HG02678 (cell line): Measurements from ENCODE around the gene SCAANT1.

Source experiments
- ATAC-seq: cut with Tn5 transposase; IDR thresholded peaks from one replicate; pipeline ENCODE4 v1.9.1; 2021; ENCODE audit warnings: mild to moderate bottlenecking, moderate library complexity; ENCODE audit not compliant: unreplicated experiment

SCAANT1 gene

DNA sequence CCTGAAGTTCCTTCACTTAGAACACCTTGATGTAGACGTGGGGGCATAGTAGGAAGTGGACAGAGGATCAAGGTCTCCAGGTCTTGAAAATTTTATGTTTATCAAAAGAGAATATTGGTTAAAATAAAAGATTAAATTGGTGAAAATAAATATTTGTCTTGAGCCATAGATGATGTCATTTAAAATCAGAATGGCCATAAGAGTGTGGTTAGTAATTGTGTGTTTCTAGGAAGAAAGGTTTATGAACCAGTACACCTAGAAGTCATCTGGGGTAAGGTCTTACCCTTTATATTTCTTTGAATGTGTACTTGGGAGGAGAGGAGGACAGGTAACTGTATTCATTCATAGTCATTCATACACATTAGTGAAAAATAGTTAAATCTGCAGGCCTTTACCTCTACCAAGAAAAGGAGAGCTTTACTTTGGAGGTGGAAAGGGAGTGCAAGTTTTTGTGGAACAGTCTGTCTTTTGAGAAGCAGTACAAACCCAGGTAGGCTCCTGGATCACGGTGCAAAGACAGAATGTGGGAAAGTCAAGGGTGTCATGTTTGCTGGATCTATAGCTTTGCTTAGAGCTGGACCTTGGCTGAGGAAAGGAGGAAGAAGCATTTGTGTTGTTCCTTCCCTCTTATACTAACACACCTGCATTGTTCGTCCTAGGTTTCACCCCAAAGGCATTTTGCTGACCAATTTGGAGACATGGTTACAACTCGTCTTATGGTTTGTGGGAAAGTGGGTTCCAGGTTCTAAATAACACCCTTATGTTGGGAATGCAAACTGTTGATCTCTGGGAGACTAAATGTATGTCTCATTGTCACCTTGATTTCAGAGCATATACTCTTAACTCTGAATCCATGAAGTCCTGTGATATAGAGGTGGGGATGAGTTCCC is 6.2 kb downstream of the SCAANT1 start:
- no peak for ATAC-seq

DNA sequence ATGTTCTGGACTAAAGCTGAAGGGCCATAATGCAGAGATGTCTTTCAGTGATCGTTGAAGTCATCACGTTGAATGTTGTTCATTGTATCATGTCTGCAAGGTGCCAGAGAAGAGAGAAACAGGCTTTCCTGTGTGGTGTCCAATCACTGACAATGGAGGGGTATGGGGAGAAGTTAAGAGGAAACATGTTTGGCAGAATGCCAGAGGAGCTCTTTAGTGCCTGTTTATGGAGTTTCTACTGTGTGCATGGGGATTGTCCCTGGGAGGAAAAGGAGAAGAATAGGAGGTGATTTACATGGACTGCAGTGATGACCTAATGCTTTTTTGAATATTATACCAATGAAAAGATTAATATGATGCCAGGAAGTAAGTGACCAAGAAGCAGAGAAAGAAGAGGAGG is 11.7 kb downstream of the SCAANT1 start:
- no peak for ATAC-seq

DNA sequence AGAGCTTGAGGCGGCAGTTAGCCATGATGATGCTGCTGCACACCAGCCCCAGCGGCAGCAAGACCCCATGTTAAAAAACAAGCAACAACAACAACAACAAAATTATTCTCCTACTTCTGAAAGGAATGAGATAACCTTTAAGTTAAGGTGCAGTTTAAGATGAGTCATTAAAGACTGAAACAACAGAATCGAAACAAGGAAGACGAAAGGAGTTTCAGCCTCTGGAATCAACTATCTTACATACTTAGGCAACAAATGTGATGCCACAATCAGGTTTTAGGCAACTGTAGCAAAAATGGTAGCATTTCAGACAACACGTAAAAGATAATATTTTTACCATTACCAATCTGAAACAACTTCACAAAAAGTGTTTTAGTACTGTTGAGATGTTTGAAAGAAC is 12.2 kb downstream of the SCAANT1 start:
- no peak for ATAC-seq

DNA sequence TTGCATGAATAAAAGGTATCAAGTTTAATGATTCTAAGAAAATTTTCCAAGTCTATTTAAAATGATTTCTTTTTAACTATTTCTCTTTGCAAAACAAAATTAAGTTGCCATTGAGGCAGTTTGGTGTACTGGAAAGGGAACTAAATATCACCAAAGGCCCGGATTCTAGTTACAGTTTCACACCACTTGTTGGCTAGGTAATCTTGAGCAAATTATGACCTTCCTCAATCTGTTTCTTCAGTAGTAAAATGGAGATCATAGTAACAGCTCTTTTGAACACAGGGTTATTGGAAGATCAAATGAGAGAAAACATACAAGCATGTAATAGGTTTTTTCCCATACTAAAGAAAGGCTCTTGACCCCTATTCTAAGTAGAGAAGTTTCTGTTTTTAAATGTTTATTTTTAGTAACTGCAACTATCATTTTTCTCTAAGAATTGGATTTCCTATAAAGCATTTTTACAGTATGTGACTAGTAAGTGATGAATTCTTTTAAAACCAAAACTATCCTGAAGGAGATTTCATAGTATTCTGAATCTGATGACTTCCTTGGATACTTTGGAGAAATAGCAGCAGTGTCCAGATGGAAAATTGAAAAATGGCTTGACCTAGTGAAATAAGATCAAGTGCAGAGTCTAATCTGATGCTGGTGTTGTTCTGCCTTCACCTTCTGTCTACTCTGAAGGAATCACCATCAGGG is 15.7 kb downstream of the SCAANT1 start:
- peak; percentile 75 for ATAC-seq

DNA sequence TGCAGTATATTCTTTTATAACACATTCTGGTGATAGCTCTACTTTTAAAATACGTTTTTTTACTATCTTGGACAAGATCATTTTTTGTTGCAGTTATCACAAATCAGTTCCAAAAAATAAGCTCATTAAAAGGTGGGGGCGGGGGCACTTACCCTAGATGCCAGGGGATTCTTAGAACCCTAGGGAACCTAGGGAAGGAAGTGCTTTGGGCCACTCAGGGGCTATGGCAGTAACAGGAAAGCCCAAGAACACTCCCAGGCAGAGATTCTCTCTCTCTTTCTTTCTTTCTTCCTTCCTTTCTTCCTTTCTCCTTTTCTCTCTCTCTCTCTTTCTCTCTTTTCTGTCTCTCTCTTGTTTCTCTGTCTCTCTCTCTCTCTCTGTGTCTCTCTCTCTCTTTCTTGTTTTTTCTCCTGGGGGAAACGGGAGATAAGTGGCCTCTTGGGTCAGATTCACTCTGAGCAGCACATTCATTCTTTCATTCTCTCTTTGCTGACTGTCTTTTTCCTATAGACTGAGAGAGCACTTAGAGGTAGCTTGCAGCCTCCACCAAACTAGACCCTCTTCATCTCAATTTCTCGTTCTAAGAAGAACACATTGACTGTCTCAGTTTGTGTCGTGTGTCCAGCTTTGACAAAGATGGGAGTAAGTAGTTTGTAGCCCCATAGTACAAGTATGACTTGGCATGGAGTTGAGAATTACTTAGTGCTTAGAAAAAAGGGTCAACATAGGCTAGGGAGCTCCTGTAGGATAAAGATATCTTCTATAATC is 16.6 kb downstream of the SCAANT1 start:
- no peak for ATAC-seq

DNA sequence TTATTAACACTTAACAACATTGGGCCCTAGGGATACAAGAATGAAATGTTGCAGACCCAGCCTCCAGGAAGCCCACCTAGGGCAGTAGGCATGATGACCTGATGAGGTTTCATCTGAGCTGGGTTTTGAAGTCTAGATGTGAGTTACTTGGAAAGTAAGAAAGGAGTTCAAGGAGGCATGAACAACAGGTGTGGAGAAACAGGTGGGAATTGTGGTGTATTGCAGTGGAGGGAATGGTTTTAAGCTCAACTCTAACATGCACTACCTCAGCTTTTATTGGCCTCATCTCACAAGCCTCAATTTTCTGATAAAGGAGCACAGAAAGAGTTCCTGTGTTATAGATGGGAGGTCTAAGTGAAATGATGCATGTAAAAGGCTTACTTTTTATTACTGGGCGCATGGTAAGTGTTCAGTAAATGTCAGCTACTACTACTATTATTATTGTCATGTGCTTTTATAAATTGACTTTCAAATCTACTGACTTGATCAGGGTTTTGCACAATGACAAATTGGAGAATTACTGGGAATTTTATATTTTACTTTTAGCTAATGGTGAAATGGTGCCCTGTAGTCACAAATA is 19.3 kb downstream of the SCAANT1 start:
- ATAC-seq: no peak

DNA sequence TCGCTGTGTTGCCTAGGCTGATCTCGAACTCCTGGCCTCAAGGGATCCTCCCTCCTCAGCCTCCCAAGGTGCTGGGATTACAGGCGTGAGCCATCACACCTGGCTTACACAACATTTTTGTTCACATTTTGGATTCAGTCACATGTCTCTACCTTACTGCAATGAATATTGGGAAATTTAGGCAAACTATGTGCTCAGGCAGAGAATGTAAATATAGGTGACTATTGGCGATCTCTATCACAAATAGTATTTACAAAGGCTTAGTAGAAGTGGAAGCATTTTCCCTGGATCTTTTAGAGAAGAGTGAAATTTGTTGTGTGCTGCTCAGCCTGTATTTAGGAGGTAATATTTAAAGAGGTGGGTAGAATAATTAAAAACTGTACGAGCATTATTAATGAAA is 20.7 kb downstream of the SCAANT1 start:
- no peak for ATAC-seq

DNA sequence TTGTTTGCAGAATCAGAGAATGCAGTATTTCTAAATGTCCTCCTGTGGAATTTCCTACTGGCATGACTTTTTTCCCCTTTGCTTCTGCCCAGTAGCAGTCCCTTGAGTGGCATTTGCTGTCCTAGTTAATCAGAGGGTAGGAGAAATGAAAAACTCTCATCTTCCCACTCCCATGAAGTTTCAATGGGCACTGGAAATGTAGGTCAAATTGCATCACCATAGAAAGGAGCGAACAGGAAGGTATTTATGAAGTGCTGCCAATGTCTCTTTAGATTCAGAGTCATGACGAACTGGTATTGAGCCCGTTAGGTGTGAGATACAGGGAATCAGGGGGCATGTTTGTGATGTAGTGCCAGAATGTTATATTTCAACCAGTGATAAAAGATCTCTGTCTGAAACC is 25.3 kb downstream of the SCAANT1 start:
- ATAC-seq: no peak

DNA sequence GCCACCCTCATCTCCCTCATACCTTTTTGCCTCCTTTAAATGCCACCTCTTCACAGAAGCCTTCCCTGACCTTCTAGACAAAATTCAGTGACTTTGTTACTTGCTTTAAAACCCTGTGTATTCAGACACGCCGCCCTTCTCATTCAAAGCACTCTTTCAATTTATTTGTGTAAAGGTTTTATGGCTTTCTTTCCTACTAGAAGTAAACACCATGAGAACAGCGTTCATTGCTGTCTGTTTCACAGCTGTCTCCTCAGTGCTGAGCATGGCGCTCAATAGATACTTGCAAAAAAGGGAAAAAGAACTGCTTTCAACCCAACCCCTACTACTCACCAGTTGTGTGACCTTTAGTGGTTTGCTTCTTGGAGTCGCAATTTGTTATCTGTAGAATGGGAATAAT is 31.5 kb downstream of the SCAANT1 start:
- ATAC-seq: no peak

DNA sequence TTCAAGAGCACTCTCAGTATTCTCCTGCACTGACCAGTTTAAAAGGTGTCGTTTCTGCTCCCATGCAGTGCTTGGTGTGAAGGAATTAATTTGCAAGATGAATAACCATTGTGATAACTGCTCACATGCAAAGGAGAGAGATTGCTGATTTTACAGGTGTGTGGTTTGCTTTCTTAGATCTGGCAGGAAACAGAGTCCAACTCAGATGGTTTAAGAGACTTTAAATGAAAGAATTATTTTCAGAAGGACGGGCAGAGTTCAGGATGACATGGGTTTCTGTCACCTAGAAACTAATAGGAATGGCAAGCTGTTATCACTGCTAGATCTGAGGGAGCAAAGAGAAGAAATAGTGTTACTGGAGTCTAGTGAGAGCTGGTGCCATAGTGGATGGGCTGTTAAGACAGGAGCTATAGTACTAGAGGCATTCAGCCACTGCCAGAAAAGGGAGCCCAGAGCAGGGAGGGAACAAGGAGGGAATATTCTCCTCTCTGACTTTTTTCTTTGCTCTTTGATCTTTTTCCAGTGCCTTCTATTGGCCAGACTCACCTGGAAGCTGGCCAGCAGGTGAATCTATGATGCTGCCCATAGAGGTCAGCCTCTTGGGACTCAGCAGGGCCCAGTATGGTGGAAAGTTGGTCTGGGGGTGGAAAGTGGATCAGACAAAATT is 33.7 kb downstream of the SCAANT1 start:
- no peak for ATAC-seq

DNA sequence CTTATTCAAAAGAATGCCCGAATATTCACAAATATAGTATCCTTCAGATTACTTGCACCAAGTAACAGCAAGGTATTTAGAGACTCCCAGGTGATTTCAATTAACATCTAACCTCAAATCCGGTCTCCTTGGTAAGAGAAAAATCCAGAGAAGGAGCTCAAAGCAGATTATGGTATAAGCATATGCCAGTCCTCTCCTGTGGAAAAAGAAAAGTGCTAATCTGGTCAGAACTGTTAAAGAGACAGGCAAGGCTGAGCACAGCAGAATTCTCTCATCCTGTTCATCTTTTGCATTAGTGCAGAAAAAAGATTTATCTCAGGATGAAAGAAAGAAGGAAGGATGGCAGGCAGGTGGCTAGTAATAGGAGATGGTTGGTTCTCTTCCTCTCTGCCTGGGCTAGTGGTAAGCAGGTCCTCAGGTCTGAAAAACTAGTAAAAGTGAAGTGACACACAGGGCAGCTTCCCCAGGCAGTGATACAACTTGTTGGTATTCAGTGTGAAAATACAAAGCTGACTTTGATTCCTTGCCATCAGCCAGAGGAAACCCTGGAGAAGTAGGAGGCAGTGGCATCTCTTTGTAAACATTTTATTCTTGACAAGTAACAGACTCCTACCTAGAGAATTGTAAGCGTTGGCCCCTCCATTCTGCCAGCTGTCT is 34.3 kb downstream of the SCAANT1 start:
- no peak for ATAC-seq

DNA sequence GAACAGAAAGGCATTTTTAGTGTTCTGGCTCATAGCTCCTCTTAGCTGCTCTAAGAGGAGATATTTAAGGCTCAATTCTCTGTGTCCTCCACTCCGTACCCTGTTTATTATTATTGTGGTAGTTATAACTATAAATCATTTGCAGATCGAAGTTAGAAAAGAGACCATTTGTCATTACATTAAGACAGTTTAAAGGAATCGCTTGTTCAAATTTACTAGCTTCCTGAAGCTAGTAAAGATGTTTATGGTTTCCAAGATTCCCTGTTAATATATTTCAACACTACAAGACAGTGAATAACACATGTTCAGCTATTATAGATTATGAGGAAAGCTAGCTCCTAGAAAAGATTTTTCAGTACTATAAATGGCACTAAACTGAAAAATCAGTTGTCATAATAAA is 35.9 kb downstream of the SCAANT1 start:
- no peak for ATAC-seq

DNA sequence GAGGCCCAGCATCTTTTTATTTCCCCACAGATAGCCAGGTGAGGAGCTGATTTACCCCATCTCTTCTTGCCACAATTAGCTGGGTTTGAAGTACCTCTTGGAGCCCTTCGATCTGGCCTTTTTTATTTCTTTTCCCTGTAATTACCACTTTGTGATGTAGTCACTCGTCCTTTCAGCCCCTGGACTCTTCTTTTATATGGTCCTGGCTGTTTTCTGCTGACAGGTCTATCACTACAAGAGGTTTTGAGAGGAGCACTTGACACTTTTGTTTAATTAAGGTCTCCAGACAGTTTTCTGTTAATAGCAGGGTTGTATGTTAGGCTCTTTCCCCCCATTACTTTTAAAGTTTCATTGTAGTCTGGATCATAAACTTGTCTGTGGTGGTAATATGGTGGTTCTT is 36.7 kb downstream of the SCAANT1 start:
- no peak for ATAC-seq

DNA sequence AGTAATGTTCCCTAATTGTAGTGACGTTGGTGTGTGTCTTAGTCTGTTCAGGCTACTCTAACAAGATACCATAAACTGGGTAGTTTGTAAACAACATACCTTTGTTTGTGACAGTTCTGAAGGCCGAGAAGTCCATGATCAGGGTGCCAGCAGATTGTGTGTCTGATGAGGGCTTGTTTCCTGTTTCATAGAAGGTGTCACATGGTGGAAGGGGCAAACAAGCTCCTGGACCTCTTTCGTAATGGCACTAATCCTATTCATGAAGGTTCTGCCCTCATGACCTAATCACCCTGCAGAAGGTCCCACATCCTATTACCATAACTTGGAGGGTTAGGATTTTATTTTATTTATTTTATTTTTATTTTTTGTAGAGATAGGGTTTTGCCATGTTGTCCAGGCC is 37.4 kb downstream of the SCAANT1 start:
- no peak for ATAC-seq

DNA sequence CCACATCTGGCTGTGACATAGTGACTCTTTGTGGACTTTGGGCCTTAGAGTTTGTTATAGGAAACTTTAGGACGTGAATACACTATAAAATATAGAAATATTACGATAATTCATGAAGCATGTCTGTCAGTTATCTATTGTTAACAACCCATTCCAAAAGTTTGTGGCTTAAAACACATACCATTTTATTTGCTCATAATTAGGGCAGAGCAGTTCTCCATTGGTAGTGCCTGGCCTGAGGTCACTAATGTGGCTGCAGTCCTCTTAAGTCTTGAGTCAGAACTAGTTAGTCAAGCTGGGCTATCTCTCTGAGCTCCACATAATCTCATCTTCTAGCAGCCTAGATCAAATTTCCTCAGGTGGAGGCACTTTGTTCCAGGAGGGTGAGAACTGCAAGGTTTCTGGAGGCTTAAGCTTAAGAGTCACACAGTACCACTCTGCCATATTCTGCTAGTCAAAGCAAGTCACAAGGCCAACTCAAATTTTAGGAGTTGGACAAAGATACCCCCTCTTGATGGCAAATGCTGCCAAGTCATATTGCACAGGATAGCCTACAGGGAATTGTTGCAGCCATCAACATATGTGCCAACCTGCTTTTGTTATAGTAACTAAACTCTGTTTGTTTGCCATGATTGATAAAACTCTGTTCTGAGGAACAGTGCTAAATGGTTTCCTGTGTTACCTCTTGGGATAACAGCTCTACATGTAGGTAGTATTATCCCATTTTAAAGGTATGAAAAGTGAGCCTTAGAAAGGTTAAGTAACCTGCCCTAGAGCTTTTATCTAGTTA is 39.9 kb downstream of the SCAANT1 start:
- no peak for ATAC-seq

DNA sequence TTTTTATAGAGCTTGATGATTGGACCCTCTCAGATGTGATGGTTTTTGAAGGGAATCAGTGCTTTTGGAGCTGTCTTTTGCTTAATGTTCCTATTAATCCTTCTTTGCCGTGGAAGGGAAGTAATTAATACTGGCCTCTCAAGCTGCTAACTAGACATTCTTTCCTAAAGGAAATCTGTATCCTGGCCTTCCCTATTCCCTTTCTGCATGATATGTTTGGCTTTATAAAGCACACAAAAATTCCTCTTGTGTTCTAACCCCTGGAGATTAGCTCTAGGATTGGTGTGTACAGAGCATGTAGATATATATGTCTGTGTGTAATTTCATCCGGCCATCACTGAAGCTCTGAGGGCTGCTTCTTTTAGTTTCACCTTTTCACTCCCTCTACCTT is 41.6 kb downstream of the SCAANT1 start:
- no peak for ATAC-seq

DNA sequence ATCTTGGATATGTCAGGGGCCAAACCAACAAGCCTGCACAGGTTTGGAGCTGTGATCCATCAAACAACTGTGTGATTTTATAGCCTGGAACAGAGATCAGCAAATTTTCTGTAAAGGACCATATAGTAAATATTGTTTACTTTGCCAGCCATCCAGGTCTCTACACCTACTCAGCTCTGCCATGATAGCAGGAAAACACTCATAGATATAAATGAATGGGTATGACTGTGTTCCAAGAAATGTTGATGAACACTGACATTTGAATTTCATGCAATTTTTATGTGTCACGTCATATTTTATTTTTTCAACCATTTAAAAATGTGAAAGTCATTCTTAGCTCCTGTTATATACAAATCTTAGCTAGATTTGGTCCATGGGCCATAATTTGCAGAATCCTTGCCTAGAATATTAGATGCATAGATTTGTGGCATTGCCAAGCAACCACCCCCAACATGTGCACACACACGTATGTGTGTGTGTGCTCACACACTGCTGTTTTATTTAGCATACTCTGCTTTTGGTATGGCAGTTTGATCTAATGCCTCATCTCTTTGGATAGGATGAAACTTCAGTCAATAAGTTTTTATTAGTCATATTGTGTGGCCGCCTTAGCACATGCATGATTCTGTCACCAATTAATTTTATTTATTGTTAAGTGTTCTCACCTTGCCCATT is 42.1 kb downstream of the SCAANT1 start:
- no peak for ATAC-seq

DNA sequence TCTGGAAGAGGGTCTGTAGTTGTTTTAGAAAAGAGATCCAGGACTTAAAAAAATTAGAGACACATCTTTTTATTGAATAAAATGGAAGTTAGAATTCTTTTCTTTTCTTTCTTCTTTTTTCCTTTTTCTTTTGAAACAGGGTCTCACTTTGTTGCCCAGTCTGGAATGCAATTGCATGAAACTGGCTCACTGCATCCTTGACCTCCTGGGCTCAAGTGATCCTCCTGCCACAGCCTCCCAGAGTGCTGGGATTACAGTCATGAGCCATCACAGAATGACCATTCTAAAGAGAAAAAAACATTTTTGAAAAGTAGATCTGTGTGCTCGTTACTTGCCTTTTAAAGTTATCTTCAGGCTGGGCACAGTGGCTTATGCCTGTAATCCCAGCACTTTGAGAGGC is 45.0 kb downstream of the SCAANT1 start:
- no peak for ATAC-seq

DNA sequence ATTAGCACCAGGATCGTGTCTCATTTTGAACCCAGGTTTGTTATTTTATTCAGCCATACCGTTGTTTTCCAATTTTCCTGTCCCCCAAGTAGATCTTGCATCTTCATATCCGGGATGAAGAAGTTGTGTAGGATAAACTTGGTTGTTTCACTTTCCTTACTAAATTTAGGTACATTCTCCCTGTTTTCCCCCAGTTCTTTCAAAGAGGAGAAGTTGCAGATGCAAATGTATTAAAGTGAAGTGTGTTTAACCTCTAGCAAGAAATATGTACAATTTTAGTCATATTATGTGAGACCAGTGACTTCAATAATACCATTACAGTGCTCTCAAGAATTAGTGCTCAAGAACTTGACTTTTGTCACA is 47.2 kb downstream of the SCAANT1 start:
- no peak for ATAC-seq
